GM23338 (cell line): ENCODE measurements around the gene LEFTY2. TPM values are rescaled to one million over a fixed set of nuclear protein-coding genes. Genes with fewer than 3 reads are reported as not detected.

Experiments used
- ATAC-seq: fragments of 200-7000 bp; cut with Tn5 transposase; 3 replicates; pipeline ENCODE4 v1.9.1; 2020
- DNase-seq: peaks from one replicate; pipeline ENCODE4 v3.0.0-alpha.2; 2015; ENCODE audit warnings: low spot score
- H2AFZ ChIP-seq: fragments of 200-600 bp; sonication (generic); 2 replicates; pipeline ENCODE4 v1.8.0; 2016; ENCODE audit warnings: antibody characterized with exemption, mild to moderate bottlenecking, moderate library complexity
- H3F3A ChIP-seq: fragments of 200-600 bp; sonication (generic); replicated peaks from 2 replicates; pipeline ENCODE4 v1.8.0; 2017; ENCODE audit warnings: antibody characterized with exemption, mixed run types, low read depth
- H3K27ac ChIP-seq: fragments of 200-600 bp; sonication (generic); 2 replicates; pipeline ENCODE4 v1.6.1; 2016; ENCODE audit warnings: low read depth
- H3K27me3 ChIP-seq: fragments of 200-600 bp; sonication (generic); 2 replicates; pipeline ENCODE4 v1.8.0; 2016; ENCODE audit warnings: mild to moderate bottlenecking, mixed run types, moderate library complexity; ENCODE audit not compliant: insufficient read depth
- H3K36me3 ChIP-seq: fragments of 200-600 bp; sonication (generic); 2 replicates; pipeline ENCODE4 v1.8.0; 2016; ENCODE audit warnings: mild to moderate bottlenecking; ENCODE audit not compliant: insufficient read depth
- H3K4me1 ChIP-seq: fragments of 200-600 bp; sonication (generic); 2 replicates; pipeline ENCODE4 v1.8.0; 2016; ENCODE audit warnings: mild to moderate bottlenecking, moderate library complexity; ENCODE audit not compliant: insufficient read depth
- H3K4me2 ChIP-seq: fragments of 200-600 bp; sonication (generic); 2 replicates; pipeline ENCODE4 v1.7.1; 2017; ENCODE audit warnings: mixed run types
- H3K4me3 ChIP-seq: fragments of 200-600 bp; sonication (generic); 2 replicates; pipeline ENCODE4 v1.6.1; 2016; ENCODE audit warnings: mixed run types
- H3K79me2 ChIP-seq: fragments of 200-600 bp; sonication (generic); replicated peaks from 2 replicates; pipeline ENCODE4 v1.8.0; 2017; ENCODE audit warnings: mild to moderate bottlenecking; ENCODE audit not compliant: insufficient read depth
- H3K9me2 ChIP-seq: fragments of 200-600 bp; sonication (generic); 2 replicates; pipeline ENCODE4 v1.8.0; 2017; ENCODE audit not compliant: insufficient read depth
- H4K20me1 ChIP-seq: fragments of 200-600 bp; sonication (generic); replicated peaks from 2 replicates; pipeline ENCODE4 v1.8.0; 2017; ENCODE audit warnings: mild to moderate bottlenecking; ENCODE audit not compliant: insufficient read depth
- H3K27ac Mint-ChIP-seq: 2 replicates; pipeline ENCODE4 v1.8.0; 2020; ENCODE audit warnings: inconsistent platforms, mild to moderate bottlenecking, moderate library complexity, mixed read lengths
- H3K27me3 Mint-ChIP-seq: 3 replicates; pipeline ENCODE4 v1.8.0; 2022; ENCODE audit warnings: low read depth, mild to moderate bottlenecking, moderate library complexity, mixed read lengths, inconsistent platforms; ENCODE audit not compliant: insufficient read depth, poor library complexity
- H3K36me3 Mint-ChIP-seq: 3 replicates; pipeline ENCODE4 v1.8.0; 2021; ENCODE audit warnings: low read depth, mild to moderate bottlenecking, inconsistent platforms, moderate library complexity, mixed read lengths
- H3K4me1 Mint-ChIP-seq: 3 replicates; pipeline ENCODE4 v1.8.0; 2020; ENCODE audit warnings: mild to moderate bottlenecking, inconsistent platforms, mixed read lengths
- H3K4me3 Mint-ChIP-seq: 3 replicates; pipeline ENCODE4 v1.8.0; 2021; ENCODE audit warnings: moderate library complexity, mild to moderate bottlenecking, inconsistent platforms, mixed read lengths
- H3K9me3 Mint-ChIP-seq: 3 replicates; pipeline ENCODE4 v1.8.0; 2020; ENCODE audit warnings: moderate library complexity, mild to moderate bottlenecking, inconsistent platforms, mixed read lengths
- CREB1 ChIP-seq: fragments of 250-450 bp; sonication (Bioruptor Pico); IDR thresholded peaks from 2 replicates; pipeline ENCODE4 v1.5.0; 2020; ENCODE audit warnings: low read depth, mild to moderate bottlenecking, moderate library complexity
- CTCF ChIP-seq, 2 experiments: fragments of 200-600 bp in 1 of 2; sonication (generic) in 1 of 2; conservative IDR thresholded peaks; 2 replicates each; pipeline versions ENCODE4 v1.5.1 to v1.6.1; 2016 to 2017; ENCODE audit warnings: antibody characterized with exemption in 2 of 2, low read depth in 2 of 2, mild to moderate bottlenecking in 2 of 2, moderate library complexity in 1 of 2
- EZH2 ChIP-seq: fragments of 200-600 bp; sonication (generic); IDR thresholded peaks from one replicate; pipeline ENCODE4 v1.8.0; 2017; ENCODE audit warnings: antibody characterized with exemption, mild to moderate bottlenecking, low read depth; ENCODE audit not compliant: unreplicated experiment
- EZH2phosphoT487 ChIP-seq: fragments of 200-600 bp; sonication (generic); IDR thresholded peaks from one replicate; pipeline ENCODE4 v1.8.1; 2018; ENCODE audit warnings: antibody characterized with exemption; ENCODE audit not compliant: unreplicated experiment
- JUNB ChIP-seq: IDR thresholded peaks from one replicate; pipeline ENCODE4 v1.6.1; 2016; ENCODE audit warnings: antibody characterized with exemption; ENCODE audit not compliant: unreplicated experiment
- NANOG ChIP-seq: IDR thresholded peaks from 2 replicates; pipeline ENCODE4 v1.6.1; 2016; ENCODE audit warnings: antibody characterized with exemption, borderline replicate concordance
- REST ChIP-seq: IDR thresholded peaks from one replicate; pipeline ENCODE4 v1.6.1; 2018; ENCODE audit warnings: antibody characterized with exemption; ENCODE audit not compliant: unreplicated experiment
- STAT1 ChIP-seq: IDR thresholded peaks from one replicate; pipeline ENCODE4 v1.6.1; 2016; ENCODE audit warnings: antibody characterized with exemption; ENCODE audit not compliant: unreplicated experiment
- ZNF114 ChIP-seq: fragments of 250-450 bp; sonication (Bioruptor Pico); IDR thresholded peaks from 2 replicates; pipeline ENCODE4 v1.5.0; 2020; ENCODE audit warnings: mild to moderate bottlenecking, moderate library complexity
- ZNF331 ChIP-seq: fragments of 250-450 bp; sonication (Bioruptor Pico); IDR thresholded peaks from 2 replicates; pipeline ENCODE4 v1.5.0; 2020; ENCODE audit warnings: low read depth, mild to moderate bottlenecking, moderate library complexity
- ZNF462 ChIP-seq: fragments of 250-450 bp; sonication (Bioruptor Pico); IDR thresholded peaks from 2 replicates; pipeline ENCODE4 v1.5.0; 2020; ENCODE audit warnings: mild to moderate bottlenecking, moderate library complexity
- polyA plus RNA-seq: library from polyadenylated mRNA; unstranded; fragments of >200 nt; fragmentation: Nextera tagmentation; extraction: Ambion mirVana; gene quantifications from 2 replicates; pipeline ENCODE4 v1.2.1, GENCODE V29; 2016
- total RNA-seq: library from RNA; depleted of rRNA; stranded (reverse); fragments of >200 nt; shearing (Covaris generic); gene quantifications from 2 replicates; pipeline ENCODE4 v1.2.3, GENCODE V29; 2014

Gene LEFTY2
- total and polyA plus RNA-seq, 2 experiments from 2014 or later: 8.3 to 12.4 TPM

- TF ChIP-seq CTCF (conservative IDR thresholded peaks at IDR 0.05; ENCODE audit: low read depth in 2 of 2) (no peak), ZNF114 (CRISPR knock-in tag) (no peak)
Measured at GRCh38 chr1:225914947-225915346, 26.1 kb downstream of the LEFTY2 start (continued).

GRCh38 chr1:225914391-225914790, 26.6 kb downstream of the LEFTY2 start:
- H3K9me2 ChIP-seq: no peaks in the 10 kb centered on the region
- Mint-ChIP-seq H3K27ac (no peak overlapping the region), H3K9me3 (no peaks in the 10 kb centered on the region; the same call in 2 of the 3 replicates), H3K4me1 (peaks cover 22% of the 10 kb centered on the region), H3K36me3 (peaks cover 25% of the 10 kb centered on the region), H3K4me3 (no peak overlapping the region; the same call in 2 of the 3 replicates), H3K27me3 (peaks cover 13% of the 10 kb centered on the region)
- H4K20me1 ChIP-seq: no peaks in the 10 kb centered on the region
- peaks cover under 1% of the 10 kb centered on the region; the same call in 1 of the 2 replicates for H3K36me3 ChIP-seq
- no peak overlapping the region for H2AFZ ChIP-seq
- H3F3A ChIP-seq: no peaks in the 10 kb centered on the region; the same call in 1 of the 2 replicates
- H3K4me2 ChIP-seq: no peak overlapping the region
- H3K79me2 ChIP-seq: no peaks in the 10 kb centered on the region
- H3K4me1 ChIP-seq: peaks cover 10% of the 10 kb centered on the region
- DNase-seq (no peak), ATAC-seq (no peak)
- no peak overlapping the region for H3K27ac ChIP-seq
- no peak overlapping the region for H3K4me3 ChIP-seq
- no peaks in the 10 kb centered on the region for H3K27me3 ChIP-seq
- TF ChIP-seq EZH2 (no peak), EZH2phosphoT487 (no peak), STAT1 (no peak), ZNF462 (CRISPR knock-in tag) (no peak), ZNF331 (no peak), CREB1 (CRISPR knock-in tag) (no peak), NANOG (no peak), REST (no peak), ZNF114 (CRISPR knock-in tag) (no peak), CTCF (conservative IDR thresholded peaks at IDR 0.05; ENCODE audit: low read depth in 2 of 2) (no peak), JUNB (no peak)
